Neural cell (in vitro differentiated cells): Measurements from ENCODE around the gene KLHL3. TPM values are rescaled to one million over a fixed set of nuclear protein-coding genes. Genes with fewer than 3 reads are reported as not detected.

Experiments
- H2AFZ ChIP-seq: fragments of 200-600, 300-800 bp; sonication (generic), shearing (Covaris generic); 2 replicates; pipeline ENCODE4 v1.6.0; 2014; ENCODE audit warnings: low read depth, mild to moderate bottlenecking, antibody characterized with exemption, low read length, moderate library complexity
- H3F3A ChIP-seq: fragments of 200-600 bp; shearing (Covaris generic); 2 replicates; pipeline ENCODE4 v1.6.1; 2016; ENCODE audit warnings: mild to moderate bottlenecking, moderate library complexity, mixed read lengths, antibody characterized with exemption, low read length; ENCODE audit not compliant: insufficient read depth, poor library complexity, severe bottlenecking
- H3K27ac ChIP-seq: fragments of 200-600, 300-800 bp; sonication (generic), shearing (Covaris generic); 2 replicates; pipeline ENCODE4 v1.5.1; 2014; ENCODE audit warnings: mild to moderate bottlenecking, low read length, moderate library complexity
- H3K27me3 ChIP-seq: fragments of 300-800, 200-600 bp; sonication (generic), shearing (Covaris generic); 2 replicates; pipeline ENCODE4 v1.6.0; 2014; ENCODE audit warnings: mild to moderate bottlenecking, low read depth, low read length, moderate library complexity; ENCODE audit not compliant: insufficient read depth
- H3K36me3 ChIP-seq: fragments of 300-800, 200-600 bp; sonication (generic), shearing (Covaris generic); 2 replicates; pipeline ENCODE4 v1.5.1; 2014; ENCODE audit warnings: mild to moderate bottlenecking, antibody characterized with exemption, low read length, moderate library complexity; ENCODE audit not compliant: insufficient read depth
- H3K4me2 ChIP-seq: fragments of 300-800, 200-600 bp; sonication (generic), shearing (Covaris generic); 2 replicates; pipeline ENCODE4 v1.6.0; 2014; ENCODE audit warnings: mild to moderate bottlenecking, low read length
- H3K4me3 ChIP-seq: fragments of 300-800, 200-600 bp; sonication (generic), shearing (Covaris generic); 2 replicates; pipeline ENCODE4 v1.5.1; 2014; ENCODE audit warnings: mild to moderate bottlenecking, low read length, moderate library complexity
- H3K79me2 ChIP-seq: fragments of 200-600 bp; shearing (Covaris generic); replicated peaks from 2 replicates; pipeline ENCODE4 v1.6.0; 2014; ENCODE audit warnings: mild to moderate bottlenecking, low read length, moderate library complexity; ENCODE audit not compliant: insufficient read depth
- H3K9ac ChIP-seq: fragments of 300-800, 200-600 bp; sonication (generic), shearing (Covaris generic); 2 replicates; pipeline ENCODE4 v1.6.1; 2016; ENCODE audit warnings: mild to moderate bottlenecking, low read length, mixed read lengths
- H3K9me2 ChIP-seq: fragments of 200-600 bp; shearing (Covaris generic); 2 replicates; pipeline ENCODE4 v1.6.1; 2016; ENCODE audit warnings: mild to moderate bottlenecking, low read length, mixed read lengths; ENCODE audit not compliant: insufficient read depth
- H3K9me3 ChIP-seq: fragments of 200-600, 300-800 bp; sonication (generic), shearing (Covaris generic); 2 replicates; pipeline ENCODE4 v1.6.1; 2016; ENCODE audit warnings: mild to moderate bottlenecking, mixed run types, low read length, moderate library complexity, mixed read lengths
- H4K20me1 ChIP-seq: fragments of 200-600 bp; shearing (Covaris generic); 2 replicates; pipeline ENCODE4 v1.6.1; 2016; ENCODE audit warnings: mild to moderate bottlenecking, mixed run types; ENCODE audit not compliant: insufficient read depth
- EP300 ChIP-seq: fragments of 450-650 bp; conservative IDR thresholded peaks from 2 replicates; pipeline ENCODE4 v1.6.1; 2014; ENCODE audit warnings: antibody characterized with exemption, mild to moderate bottlenecking, moderate library complexity; ENCODE audit not compliant: poor library complexity, severe bottlenecking
- EZH2 ChIP-seq: fragments of 200-600, 300-800 bp; shearing (Covaris generic), sonication (generic); IDR thresholded peaks from 2 replicates; pipeline ENCODE4 v1.6.1; 2014; ENCODE audit warnings: antibody characterized with exemption, low read length, borderline replicate concordance, mild to moderate bottlenecking; ENCODE audit not compliant: insufficient read depth, poor library complexity, severe bottlenecking
- MXI1 ChIP-seq: fragments of 450-650 bp; conservative IDR thresholded peaks from 2 replicates; pipeline ENCODE4 v1.6.1; 2014; ENCODE audit warnings: antibody characterized with exemption, mild to moderate bottlenecking; ENCODE audit not compliant: poor library complexity, severe bottlenecking
- POLR2AphosphoS5 ChIP-seq: IDR thresholded peaks from 2 replicates; pipeline ENCODE4 v1.6.1; 2012
- RAD21 ChIP-seq: fragments of 450-650 bp; conservative IDR thresholded peaks from 2 replicates; pipeline ENCODE4 v1.6.1; 2014; ENCODE audit warnings: antibody characterized with exemption, mild to moderate bottlenecking, moderate library complexity
- SMC3 ChIP-seq: fragments of 450-650 bp; conservative IDR thresholded peaks from 2 replicates; pipeline ENCODE4 v1.6.1; 2014; ENCODE audit warnings: antibody characterized with exemption, mild to moderate bottlenecking, moderate library complexity; ENCODE audit not compliant: poor library complexity
- TAF1 ChIP-seq: IDR thresholded peaks from 2 replicates; pipeline ENCODE4 v1.6.1; 2012; ENCODE audit warnings: low read depth
- polyA plus RNA-seq: library from polyadenylated mRNA; depleted of rRNA; stranded (reverse); fragments of >200 nt; gene quantifications from 2 replicates; pipeline ENCODE4 v1.2.3, GENCODE V29; 2014
- TF ChIP-seq, protein P1 (sequence below): IDR thresholded peaks from 2 replicates; pipeline ENCODE4 v1.6.1; 2012; ENCODE audit warnings: borderline replicate concordance
- TF ChIP-seq, protein P2 (sequence below): fragments of 450-650 bp; IDR thresholded peaks from 2 replicates; pipeline ENCODE4 v1.5.1; 2014; ENCODE audit warnings: antibody characterized with exemption, mild to moderate bottlenecking, moderate library complexity; ENCODE audit not compliant: poor library complexity, severe bottlenecking

KLHL3 gene
- polyA plus RNA-seq, 1 donor from 2014 or later, result 12.9 TPM

DNA sequence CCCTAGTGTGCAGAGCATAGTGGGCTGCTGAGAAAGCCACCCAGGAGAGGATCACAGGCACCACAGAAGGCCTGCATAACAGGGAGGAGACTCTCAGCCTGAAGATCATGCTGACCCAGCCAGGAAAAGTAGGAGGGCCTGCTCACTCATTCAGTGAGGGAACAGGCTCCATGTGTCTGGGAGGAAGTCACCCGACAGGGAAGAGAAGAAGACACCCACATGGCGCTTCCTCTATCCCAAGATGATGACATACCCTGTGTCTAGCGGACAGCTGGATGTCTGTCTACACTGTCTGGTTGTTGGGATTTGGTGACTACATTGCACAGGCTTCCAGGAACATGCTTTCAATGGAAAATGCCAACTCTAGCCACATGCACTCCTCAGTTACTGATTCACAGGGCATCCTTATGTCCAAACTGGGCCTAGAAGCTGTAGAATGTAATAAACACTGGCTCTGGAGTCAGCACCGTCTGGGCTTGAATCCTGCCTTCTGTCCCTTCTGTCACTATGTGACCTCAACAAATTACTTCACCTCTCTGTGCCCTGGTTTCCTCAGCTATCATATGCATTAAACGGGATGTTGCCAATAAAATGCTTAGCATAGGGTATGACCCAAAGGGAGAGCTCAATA is 47.6 kb downstream of the KLHL3 start:
- no peak overlapping the region for H3K4me2 ChIP-seq
- no peaks in the 10 kb centered on the region for H3K9me2 ChIP-seq
- H4K20me1 ChIP-seq, result no peaks in the 10 kb centered on the region
- no peak overlapping the region for H2AFZ ChIP-seq
- no peak overlapping the region for H3K9ac ChIP-seq
- H3K27ac ChIP-seq, result no peak overlapping the region
- no peak overlapping the region for H3K4me3 ChIP-seq
- H3K79me2 ChIP-seq, result no peaks in the 10 kb centered on the region
- H3K27me3 ChIP-seq, result no peaks in the 10 kb centered on the region
- no peaks in the 10 kb centered on the region for H3K9me3 ChIP-seq
- H3F3A ChIP-seq, result no peaks in the 10 kb centered on the region
- no peaks in the 10 kb centered on the region for H3K36me3 ChIP-seq
- TF ChIP-seq, protein P1, sequence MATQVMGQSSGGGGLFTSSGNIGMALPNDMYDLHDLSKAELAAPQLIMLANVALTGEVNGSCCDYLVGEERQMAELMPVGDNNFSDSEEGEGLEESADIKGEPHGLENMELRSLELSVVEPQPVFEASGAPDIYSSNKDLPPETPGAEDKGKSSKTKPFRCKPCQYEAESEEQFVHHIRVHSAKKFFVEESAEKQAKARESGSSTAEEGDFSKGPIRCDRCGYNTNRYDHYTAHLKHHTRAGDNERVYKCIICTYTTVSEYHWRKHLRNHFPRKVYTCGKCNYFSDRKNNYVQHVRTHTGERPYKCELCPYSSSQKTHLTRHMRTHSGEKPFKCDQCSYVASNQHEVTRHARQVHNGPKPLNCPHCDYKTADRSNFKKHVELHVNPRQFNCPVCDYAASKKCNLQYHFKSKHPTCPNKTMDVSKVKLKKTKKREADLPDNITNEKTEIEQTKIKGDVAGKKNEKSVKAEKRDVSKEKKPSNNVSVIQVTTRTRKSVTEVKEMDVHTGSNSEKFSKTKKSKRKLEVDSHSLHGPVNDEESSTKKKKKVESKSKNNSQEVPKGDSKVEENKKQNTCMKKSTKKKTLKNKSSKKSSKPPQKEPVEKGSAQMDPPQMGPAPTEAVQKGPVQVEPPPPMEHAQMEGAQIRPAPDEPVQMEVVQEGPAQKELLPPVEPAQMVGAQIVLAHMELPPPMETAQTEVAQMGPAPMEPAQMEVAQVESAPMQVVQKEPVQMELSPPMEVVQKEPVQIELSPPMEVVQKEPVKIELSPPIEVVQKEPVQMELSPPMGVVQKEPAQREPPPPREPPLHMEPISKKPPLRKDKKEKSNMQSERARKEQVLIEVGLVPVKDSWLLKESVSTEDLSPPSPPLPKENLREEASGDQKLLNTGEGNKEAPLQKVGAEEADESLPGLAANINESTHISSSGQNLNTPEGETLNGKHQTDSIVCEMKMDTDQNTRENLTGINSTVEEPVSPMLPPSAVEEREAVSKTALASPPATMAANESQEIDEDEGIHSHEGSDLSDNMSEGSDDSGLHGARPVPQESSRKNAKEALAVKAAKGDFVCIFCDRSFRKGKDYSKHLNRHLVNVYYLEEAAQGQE, result no peak
- TF ChIP-seq, protein P2, sequence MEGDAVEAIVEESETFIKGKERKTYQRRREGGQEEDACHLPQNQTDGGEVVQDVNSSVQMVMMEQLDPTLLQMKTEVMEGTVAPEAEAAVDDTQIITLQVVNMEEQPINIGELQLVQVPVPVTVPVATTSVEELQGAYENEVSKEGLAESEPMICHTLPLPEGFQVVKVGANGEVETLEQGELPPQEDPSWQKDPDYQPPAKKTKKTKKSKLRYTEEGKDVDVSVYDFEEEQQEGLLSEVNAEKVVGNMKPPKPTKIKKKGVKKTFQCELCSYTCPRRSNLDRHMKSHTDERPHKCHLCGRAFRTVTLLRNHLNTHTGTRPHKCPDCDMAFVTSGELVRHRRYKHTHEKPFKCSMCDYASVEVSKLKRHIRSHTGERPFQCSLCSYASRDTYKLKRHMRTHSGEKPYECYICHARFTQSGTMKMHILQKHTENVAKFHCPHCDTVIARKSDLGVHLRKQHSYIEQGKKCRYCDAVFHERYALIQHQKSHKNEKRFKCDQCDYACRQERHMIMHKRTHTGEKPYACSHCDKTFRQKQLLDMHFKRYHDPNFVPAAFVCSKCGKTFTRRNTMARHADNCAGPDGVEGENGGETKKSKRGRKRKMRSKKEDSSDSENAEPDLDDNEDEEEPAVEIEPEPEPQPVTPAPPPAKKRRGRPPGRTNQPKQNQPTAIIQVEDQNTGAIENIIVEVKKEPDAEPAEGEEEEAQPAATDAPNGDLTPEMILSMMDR, result no peak
- TF ChIP-seq MXI1, result no peak
- no peak for TF ChIP-seq SMC3
- no peak for TF ChIP-seq EZH2
- TF ChIP-seq TAF1, result no peak

DNA sequence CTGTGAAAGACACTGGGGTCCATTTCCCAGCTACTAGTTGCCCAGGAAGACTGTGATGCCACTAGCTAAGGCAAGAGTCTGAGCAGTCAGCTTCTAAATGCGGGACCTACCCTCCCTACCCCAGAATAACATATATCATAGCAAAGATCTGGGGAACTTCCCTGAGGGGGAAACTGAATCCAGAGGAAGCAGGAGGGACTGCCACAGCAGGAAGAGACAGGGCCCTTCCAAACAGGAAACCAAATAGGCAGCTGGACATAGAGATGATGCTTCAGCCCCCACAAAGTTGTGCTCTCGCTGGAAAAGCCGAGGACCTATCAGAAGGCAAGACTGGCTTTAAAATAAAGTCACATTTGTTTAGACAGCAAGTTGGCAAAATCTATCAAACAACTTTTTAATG is 51.1 kb downstream of the KLHL3 start:
- Histone ChIP-seq H2AFZ (no peak overlapping the region), H3F3A (no peaks in the 10 kb centered on the region), H3K27ac (no peak overlapping the region), H3K79me2 (no peaks in the 10 kb centered on the region), H3K4me2 (no peak overlapping the region), H3K9me2 (no peaks in the 10 kb centered on the region), H3K4me3 (no peak overlapping the region), H3K9me3 (no peaks in the 10 kb centered on the region), H3K9ac (no peak overlapping the region), H3K36me3 (no peaks in the 10 kb centered on the region), H3K27me3 (no peaks in the 10 kb centered on the region), H4K20me1 (no peaks in the 10 kb centered on the region)
- TF ChIP-seq EP300 (no peak), MXI1 (no peak), RAD21 (no peak), SMC3 (no peak), EZH2 (no peak), TAF1 (no peak), POLR2AphosphoS5 (no peak)
- TF ChIP-seq, protein P2, result no peak
- TF ChIP-seq, protein P1, result no peak
